ENCODE data around the gene KLF16. TPM values are rescaled to one million over a fixed set of nuclear protein-coding genes. Genes with fewer than 3 reads are reported as not detected.

Gene KLF16
- total RNA-seq, 2 experiments from 2014 or later = 83.8 to 89.2 TPM

GRCh38 chr19:1811942-1812425, 51.4 kb downstream of the KLF16 start, which contains the start of gene ATP8B3:
TSS of gene ATP8B3 (minus strand) at chr19:1812276. CDS start at chr19:1811736, 540 bp downstream.
- Histone ChIP-seq H3K4me1 (ENCODE audit: insufficient read depth, low read length) (peaks cover 22% of the 10 kb centered on the region), H3K36me3 (ENCODE audit: insufficient read depth, low read length) (peaks cover 16% of the 10 kb centered on the region), H3K4me3 (ENCODE audit: low read length) (peak within 1 kb of the TSS; percentile 81), H3K27ac (ENCODE audit: low read depth in 1 of 2, low read length in 2 of 2) (peak within 1 kb of the TSS in 1 of 2 donors; percentile 34), H3K9me3 (ENCODE audit: control insufficient read depth in 1 of 2, insufficient read depth in 1 of 2, low read length in 2 of 2) (no peaks in the 10 kb centered on the region), H3K27me3 (ENCODE audit: control insufficient read depth in 1 of 2, insufficient read depth in 2 of 2, low read length in 2 of 2) (no peaks in the 10 kb centered on the region)
- no peak for TF ChIP-seq CTCF (IDR thresholded peaks at IDR 0.05)
- POLR2A ChIA-PET = no interaction called here
- Mint-ChIP-seq H3K4me1 (ENCODE audit: low read depth) (peaks cover 11% of the 10 kb centered on the region), H3K27ac (peak within 1 kb of the TSS; percentile 87), H3K27me3 (no peaks in the 10 kb centered on the region), H3K9me3 (no peaks in the 10 kb centered on the region), H3K36me3 (ENCODE audit: low read depth) (peaks cover 22% of the 10 kb centered on the region), H3K4me3 (peak within 1 kb of the TSS; percentile 96)
- intact Hi-C loops (cut with DNase I, micrococcal nuclease) = loop anchor here (1.0 to 5.0 kb wide), 4 partner anchors 23 to 265 kb away; partner anchors contain the start of genes MBD3 (in 1 of the 2) and UQCR11 (in 1 of the 2)
- CTCF ChIA-PET = interaction anchor here (0.9 kb wide), 1 partner anchor 14 kb away, joined by 4 read pairs; no protein-coding TSS in a partner anchor
- ATAC-seq (ENCODE audit: poor library complexity) (peak; percentile 69), DNase-seq (peak in 8 of 14 experiments; percentile 55 to 85 (median 70))

- TF ChIP-seq CTCF (IDR thresholded peaks at IDR 0.05) = no peak
- Histone ChIP-seq H3K27me3 (ENCODE audit: control insufficient read depth in 1 of 2, insufficient read depth in 2 of 2, low read length in 2 of 2) (no peaks in the 10 kb centered on the region), H3K4me3 (ENCODE audit: low read length) (peak overlapping the region; percentile 81), H3K4me1 (ENCODE audit: insufficient read depth, low read length) (peaks cover 22% of the 10 kb centered on the region), H3K9me3 (ENCODE audit: control insufficient read depth in 1 of 2, insufficient read depth in 1 of 2, low read length in 2 of 2) (no peaks in the 10 kb centered on the region), H3K27ac (ENCODE audit: low read depth in 1 of 2, low read length in 2 of 2) (peak overlapping the region in 1 of 2 donors; percentile 24), H3K36me3 (ENCODE audit: insufficient read depth, low read length) (peaks cover 12% of the 10 kb centered on the region)
- ChIA-PET CTCF (interaction anchor here (0.9 kb wide), 1 partner anchor 15 kb away, joined by 4 read pairs; no protein-coding TSS in a partner anchor), POLR2A (no interaction called here)
- intact Hi-C loops (cut with DNase I, micrococcal nuclease) = loop anchor here in 1 of 2 experiments (5.0 kb wide), 2 partner anchors 204 to 264 kb away; partner anchors contain the start of gene UQCR11
- H3K27ac Mint-ChIP-seq = peak overlapping the region; percentile 53
- H3K9me3 Mint-ChIP-seq = no peaks in the 10 kb centered on the region
- no peaks in the 10 kb centered on the region for H3K27me3 Mint-ChIP-seq
- DNase-seq (peak in 12 of 14 experiments; percentile 17 to 75 (median 42)), ATAC-seq (ENCODE audit: poor library complexity) (no peak)
- H3K4me3 Mint-ChIP-seq = peak overlapping the region; percentile 79
- H3K36me3 Mint-ChIP-seq (ENCODE audit: low read depth) = peaks cover 18% of the 10 kb centered on the region
- H3K4me1 Mint-ChIP-seq (ENCODE audit: low read depth) = peaks cover 11% of the 10 kb centered on the region
These were observed 51.9 kb downstream of the KLF16 start for GRCh38 chr19:1811472-1811894.

- no peaks in the 10 kb centered on the region for H3K27me3 ChIP-seq (ENCODE audit: control insufficient read depth in 1 of 2, insufficient read depth in 2 of 2, low read length in 2 of 2)
- no peak for TF ChIP-seq CTCF (IDR thresholded peaks at IDR 0.05)
- no peak overlapping the region for H3K27ac ChIP-seq (ENCODE audit: low read depth in 1 of 2, low read length in 2 of 2)
- Mint-ChIP-seq H3K9me3 (no peaks in the 10 kb centered on the region), H3K4me1 (ENCODE audit: low read depth) (peaks cover 11% of the 10 kb centered on the region), H3K27me3 (no peaks in the 10 kb centered on the region), H3K4me3 (peak overlapping the region; percentile 69), H3K27ac (no peak overlapping the region), H3K36me3 (ENCODE audit: low read depth) (peaks cover 18% of the 10 kb centered on the region)
- H3K4me1 ChIP-seq (ENCODE audit: insufficient read depth, low read length) = peaks cover 22% of the 10 kb centered on the region
- CTCF ChIA-PET = no interaction called here
- peaks cover 6% of the 10 kb centered on the region for H3K36me3 ChIP-seq (ENCODE audit: insufficient read depth, low read length)
- POLR2A ChIA-PET = no interaction called here
- intact Hi-C loops (cut with DNase I, micrococcal nuclease) = loop anchor here in 1 of 2 experiments (5.0 kb wide), 2 partner anchors 203 to 263 kb away; partner anchors contain the start of gene UQCR11
- DNase-seq = no peak
- no peak for ATAC-seq (ENCODE audit: poor library complexity)
- no peak overlapping the region for H3K4me3 ChIP-seq (ENCODE audit: low read length)
- no peaks in the 10 kb centered on the region for H3K9me3 ChIP-seq (ENCODE audit: control insufficient read depth in 1 of 2, insufficient read depth in 1 of 2, low read length in 2 of 2)
These were observed 52.8 kb downstream of the KLF16 start for GRCh38 chr19:1810439-1811160.
